HEK293 (cell line): ENCODE measurements around the gene TEX9.

Experiments used
- CTCF ChIA-PET: fragments of 350-600 bp; formaldehyde crosslinking; extraction: SDS; loops from one replicate; lab custom pipeline; 2021; ENCODE audit warnings: antibody characterized with exemption; lab: Yijun Ruan, JAX
- POLR2A ChIA-PET: fragments of 300-600 bp; formaldehyde crosslinking; extraction: SDS; loops from one replicate; lab custom pipeline; 2020; ENCODE audit warnings: antibody characterized with exemption, inconsistent platforms; lab: Yijun Ruan, JAX
- H3K27ac ChIP-seq: fragments of 200-500 bp; sonication (Bioruptor generic); 2 replicates; pipeline ENCODE4 v1.5.1; 2014; ENCODE audit warnings: low read depth, low read length, control low read depth, inconsistent platforms; ENCODE audit errors: extremely low read depth
- H3K36me3 ChIP-seq, 2 experiments: fragments of 200-500 bp in 1 of 2; sonication (Bioruptor generic) in 1 of 2; 1 replicate in 1 of 2; 2 replicates in 1 of 2; pipeline ENCODE4 v1.5.1; 2014 to 2017; ENCODE audit warnings: inconsistent platforms in 2 of 2, low read length in 2 of 2; ENCODE audit not compliant: control insufficient read depth in 2 of 2, insufficient read depth in 1 of 2
- H3K4me1 ChIP-seq: fragments of 200-500 bp; sonication (Bioruptor generic); 2 replicates; pipeline ENCODE4 v1.5.1; 2014; ENCODE audit warnings: mild to moderate bottlenecking, low read length, inconsistent platforms; ENCODE audit not compliant: control insufficient read depth, insufficient read depth
- H3K4me3 ChIP-seq: 2 replicates; pipeline ENCODE4 v1.5.1; 2011; ENCODE audit warnings: low read depth, mild to moderate bottlenecking, control low read depth, low read length, moderate library complexity
- H3K9me3 ChIP-seq: fragments of 200-500 bp; sonication (Bioruptor generic); 2 replicates; pipeline ENCODE4 v1.5.1; 2014; ENCODE audit warnings: low read depth, low read length, inconsistent platforms; ENCODE audit not compliant: control insufficient read depth, insufficient read depth
- HOXD13 ChIP-seq: sonication (generic); formaldehyde crosslinking; IDR thresholded peaks from 2 replicates; pipeline ENCODE4 v1.8.0; 2022; ENCODE audit warnings: missing genetic modification reagents, borderline replicate concordance
- SETDB1 ChIP-seq: IDR thresholded peaks from one replicate; pipeline ENCODE4 v1.6.1; 2017; ENCODE audit warnings: mild to moderate bottlenecking, low read length, moderate library complexity, mixed read lengths; ENCODE audit not compliant: insufficient read length
- ZNF114 ChIP-seq: fragments of 450-650 bp; formaldehyde crosslinking; IDR thresholded peaks from 2 replicates; pipeline ENCODE4 v1.5.0; 2017; ENCODE audit warnings: missing biosample characterization, missing genetic modification characterization
- ZNF157 ChIP-seq: fragments of 450-650 bp; formaldehyde crosslinking; IDR thresholded peaks from 2 replicates; pipeline ENCODE4 v1.5.1; 2016; ENCODE audit warnings: missing biosample characterization, missing genetic modification characterization
- ZNF221 ChIP-seq: fragments of 450-650 bp; formaldehyde crosslinking; IDR thresholded peaks from 2 replicates; pipeline ENCODE4 v1.5.1; 2017; ENCODE audit warnings: missing biosample characterization, missing genetic modification characterization, borderline replicate concordance
- ZNF23 ChIP-seq: fragments of 450-650 bp; formaldehyde crosslinking; IDR thresholded peaks from 2 replicates; pipeline ENCODE4 v1.5.1; 2016; ENCODE audit warnings: missing biosample characterization, missing genetic modification characterization, borderline replicate concordance
- ZNF292 ChIP-seq: fragments of 450-650 bp; formaldehyde crosslinking; IDR thresholded peaks from 2 replicates; pipeline ENCODE4 v1.5.1; 2016; ENCODE audit warnings: low read depth, missing biosample characterization, missing genetic modification characterization, borderline replicate concordance
- ZNF426 ChIP-seq: fragments of 450-650 bp; formaldehyde crosslinking; IDR thresholded peaks from 2 replicates; pipeline ENCODE4 v1.5.1; 2017; ENCODE audit warnings: missing biosample characterization, missing genetic modification characterization, mild to moderate bottlenecking, inconsistent platforms, moderate library complexity
- ZNF433 ChIP-seq: fragments of 450-650 bp; formaldehyde crosslinking; IDR thresholded peaks from 2 replicates; pipeline ENCODE4 v1.5.1; 2016; ENCODE audit warnings: missing biosample characterization, missing genetic modification characterization, low read depth
- ZNF501 ChIP-seq: fragments of 450-650 bp; formaldehyde crosslinking; IDR thresholded peaks from 2 replicates; pipeline ENCODE4 v1.5.1; 2016; ENCODE audit warnings: missing biosample characterization, missing genetic modification characterization
- ZNF624 ChIP-seq: fragments of 450-650 bp; formaldehyde crosslinking; IDR thresholded peaks from 2 replicates; pipeline ENCODE4 v1.5.1; 2017; ENCODE audit warnings: missing biosample characterization, missing genetic modification characterization
- ZNF747 ChIP-seq: fragments of 450-650 bp; formaldehyde crosslinking; IDR thresholded peaks from 2 replicates; pipeline ENCODE4 v1.5.1; 2016; ENCODE audit warnings: missing biosample characterization, missing genetic modification characterization
- ZNF792 ChIP-seq: fragments of 450-650 bp; formaldehyde crosslinking; IDR thresholded peaks from 2 replicates; pipeline ENCODE4 v1.5.1; 2016; ENCODE audit warnings: missing biosample characterization, missing genetic modification characterization
- ZSCAN30 ChIP-seq: fragments of 450-650 bp; IDR thresholded peaks from 2 replicates; pipeline ENCODE4 v1.5.1; 2018; ENCODE audit warnings: missing biosample characterization, mild to moderate bottlenecking, missing genetic modification characterization, moderate library complexity
- TF ChIP-seq, protein P1 (sequence below): IDR thresholded peaks from 2 replicates; pipeline ENCODE4 v1.6.1; 2011; ENCODE audit warnings: mild to moderate bottlenecking, low read depth, low read length, borderline replicate concordance
- TF ChIP-seq, protein P2 (sequence below): fragments of 450-650 bp; formaldehyde crosslinking; IDR thresholded peaks from 2 replicates; pipeline ENCODE4 v1.5.1; 2017; ENCODE audit warnings: missing biosample characterization, missing genetic modification characterization
- TF ChIP-seq, protein P3 (sequence below): fragments of 450-650 bp; IDR thresholded peaks from 2 replicates; pipeline ENCODE4 v1.5.1; 2018; ENCODE audit warnings: missing biosample characterization, missing genetic modification characterization
- TF ChIP-seq, protein P4 (sequence below): fragments of 450-650 bp; formaldehyde crosslinking; IDR thresholded peaks from 2 replicates; pipeline ENCODE4; 2016; ENCODE audit warnings: missing biosample characterization, missing genetic modification characterization
- TF ChIP-seq, protein P5 (sequence below): fragments of 450-650 bp; formaldehyde crosslinking; IDR thresholded peaks from 2 replicates; pipeline ENCODE4 v1.5.1; 2017; ENCODE audit warnings: missing biosample characterization, missing genetic modification characterization
- TF ChIP-seq, protein P6 (sequence below): fragments of 450-650 bp; formaldehyde crosslinking; IDR thresholded peaks from 2 replicates; pipeline ENCODE4 v1.5.1; 2017; ENCODE audit warnings: missing biosample characterization, missing genetic modification characterization
- TF ChIP-seq, protein P7 (sequence below): fragments of 450-650 bp; formaldehyde crosslinking; conservative IDR thresholded peaks from 2 replicates; pipeline ENCODE4 v1.5.1; 2016; ENCODE audit warnings: low read depth, missing biosample characterization, missing genetic modification characterization

TEX9 gene

DNA sequence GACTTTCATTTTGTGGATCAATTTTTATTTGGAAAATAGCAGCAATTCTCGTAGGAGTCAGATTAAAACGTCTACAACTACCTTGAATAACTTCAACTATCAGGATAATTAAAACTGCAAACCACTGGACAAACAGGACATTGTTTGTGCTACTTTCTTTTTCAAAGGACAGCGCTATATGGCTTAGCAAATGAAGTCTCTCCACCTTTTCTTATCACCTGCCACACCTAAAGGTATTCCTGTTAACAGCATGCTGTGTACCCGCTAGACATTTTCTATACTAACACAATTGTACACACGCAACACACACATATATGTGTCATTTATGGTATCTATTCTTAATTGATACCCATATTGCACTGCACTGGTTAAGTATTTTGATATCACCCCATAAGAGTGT is 80.5 kb downstream of the TEX9 start:
- CTCF ChIA-PET, result no interaction called here
- Histone ChIP-seq H3K36me3 (peaks cover 0 to 16% of the 10 kb centered on the region in 2 experiments; a peak in 1 of 3 replicates), H3K4me3 (no peak overlapping the region), H3K4me1 (no peaks in the 10 kb centered on the region; the same call in 1 of the 2 replicates), H3K27ac (no peak overlapping the region)
- TF ChIP-seq, protein P1, sequence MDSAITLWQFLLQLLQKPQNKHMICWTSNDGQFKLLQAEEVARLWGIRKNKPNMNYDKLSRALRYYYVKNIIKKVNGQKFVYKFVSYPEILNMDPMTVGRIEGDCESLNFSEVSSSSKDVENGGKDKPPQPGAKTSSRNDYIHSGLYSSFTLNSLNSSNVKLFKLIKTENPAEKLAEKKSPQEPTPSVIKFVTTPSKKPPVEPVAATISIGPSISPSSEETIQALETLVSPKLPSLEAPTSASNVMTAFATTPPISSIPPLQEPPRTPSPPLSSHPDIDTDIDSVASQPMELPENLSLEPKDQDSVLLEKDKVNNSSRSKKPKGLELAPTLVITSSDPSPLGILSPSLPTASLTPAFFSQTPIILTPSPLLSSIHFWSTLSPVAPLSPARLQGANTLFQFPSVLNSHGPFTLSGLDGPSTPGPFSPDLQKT, result no peak
- TF ChIP-seq ZNF221 (tag by site-specific recombination) (no peak), ZNF792 (tag by site-specific recombination) (no peak)
- TF ChIP-seq, protein P2, sequence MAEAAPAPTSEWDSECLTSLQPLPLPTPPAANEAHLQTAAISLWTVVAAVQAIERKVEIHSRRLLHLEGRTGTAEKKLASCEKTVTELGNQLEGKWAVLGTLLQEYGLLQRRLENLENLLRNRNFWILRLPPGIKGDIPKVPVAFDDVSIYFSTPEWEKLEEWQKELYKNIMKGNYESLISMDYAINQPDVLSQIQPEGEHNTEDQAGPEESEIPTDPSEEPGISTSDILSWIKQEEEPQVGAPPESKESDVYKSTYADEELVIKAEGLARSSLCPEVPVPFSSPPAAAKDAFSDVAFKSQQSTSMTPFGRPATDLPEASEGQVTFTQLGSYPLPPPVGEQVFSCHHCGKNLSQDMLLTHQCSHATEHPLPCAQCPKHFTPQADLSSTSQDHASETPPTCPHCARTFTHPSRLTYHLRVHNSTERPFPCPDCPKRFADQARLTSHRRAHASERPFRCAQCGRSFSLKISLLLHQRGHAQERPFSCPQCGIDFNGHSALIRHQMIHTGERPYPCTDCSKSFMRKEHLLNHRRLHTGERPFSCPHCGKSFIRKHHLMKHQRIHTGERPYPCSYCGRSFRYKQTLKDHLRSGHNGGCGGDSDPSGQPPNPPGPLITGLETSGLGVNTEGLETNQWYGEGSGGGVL (tag by site-specific recombination), result no peak
- TF ChIP-seq, all 188 proteins: peak for 0
- no peaks in the 10 kb centered on the region for H3K9me3 ChIP-seq
- POLR2A ChIA-PET, result no interaction called here

DNA sequence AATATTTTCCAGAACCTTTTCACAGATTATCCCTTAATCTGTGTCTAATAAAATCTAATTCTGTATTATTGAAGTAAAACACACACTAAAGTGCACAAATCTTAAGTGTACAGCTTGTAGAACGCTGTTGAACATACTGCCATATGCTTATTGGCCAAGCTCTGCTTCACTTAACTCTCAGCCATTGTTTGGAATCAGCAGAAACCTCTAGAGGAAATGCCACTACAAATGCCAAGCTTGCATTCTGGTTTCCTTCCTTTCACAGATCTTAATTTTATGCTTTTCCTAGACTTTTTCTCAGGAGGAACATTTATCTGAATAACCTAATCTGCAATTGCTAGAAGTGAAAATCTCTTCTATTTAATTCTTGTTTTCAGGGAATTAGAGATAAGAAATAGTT is 89.6 kb downstream of the TEX9 start:
- Histone ChIP-seq H3K9me3 (no peaks in the 10 kb centered on the region), H3K27ac (no peak overlapping the region), H3K4me1 (no peaks in the 10 kb centered on the region), H3K4me3 (no peak overlapping the region), H3K36me3 (peaks cover 0 to 6% of the 10 kb centered on the region in 2 experiments; a peak in 1 of 3 replicates)
- CTCF ChIA-PET, result interaction anchor here (0.7 kb wide), 1 partner anchor 27 kb away, joined by 3 read pairs; no protein-coding TSS in a partner anchor
- TF ChIP-seq SETDB1 (no peak), ZNF433 (tag by site-specific recombination) (no peak), ZNF292 (tag by site-specific recombination) (no peak), ZSCAN30 (tag by site-specific recombination) (no peak), ZNF114 (no peak), ZNF426 (tag by site-specific recombination) (no peak), ZNF747 (tag by site-specific recombination) (no peak), ZNF501 (tag by site-specific recombination) (no peak), HOXD13 (CRISPR knock-in tag) (no peak), ZNF157 (no peak), ZNF23 (tag by site-specific recombination) (no peak), ZNF624 (no peak)
- TF ChIP-seq, protein P3, sequence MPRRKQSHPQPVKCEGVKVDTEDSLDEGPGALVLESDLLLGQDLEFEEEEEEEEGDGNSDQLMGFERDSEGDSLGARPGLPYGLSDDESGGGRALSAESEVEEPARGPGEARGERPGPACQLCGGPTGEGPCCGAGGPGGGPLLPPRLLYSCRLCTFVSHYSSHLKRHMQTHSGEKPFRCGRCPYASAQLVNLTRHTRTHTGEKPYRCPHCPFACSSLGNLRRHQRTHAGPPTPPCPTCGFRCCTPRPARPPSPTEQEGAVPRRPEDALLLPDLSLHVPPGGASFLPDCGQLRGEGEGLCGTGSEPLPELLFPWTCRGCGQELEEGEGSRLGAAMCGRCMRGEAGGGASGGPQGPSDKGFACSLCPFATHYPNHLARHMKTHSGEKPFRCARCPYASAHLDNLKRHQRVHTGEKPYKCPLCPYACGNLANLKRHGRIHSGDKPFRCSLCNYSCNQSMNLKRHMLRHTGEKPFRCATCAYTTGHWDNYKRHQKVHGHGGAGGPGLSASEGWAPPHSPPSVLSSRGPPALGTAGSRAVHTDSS, result no peak
- TF ChIP-seq, protein P4, sequence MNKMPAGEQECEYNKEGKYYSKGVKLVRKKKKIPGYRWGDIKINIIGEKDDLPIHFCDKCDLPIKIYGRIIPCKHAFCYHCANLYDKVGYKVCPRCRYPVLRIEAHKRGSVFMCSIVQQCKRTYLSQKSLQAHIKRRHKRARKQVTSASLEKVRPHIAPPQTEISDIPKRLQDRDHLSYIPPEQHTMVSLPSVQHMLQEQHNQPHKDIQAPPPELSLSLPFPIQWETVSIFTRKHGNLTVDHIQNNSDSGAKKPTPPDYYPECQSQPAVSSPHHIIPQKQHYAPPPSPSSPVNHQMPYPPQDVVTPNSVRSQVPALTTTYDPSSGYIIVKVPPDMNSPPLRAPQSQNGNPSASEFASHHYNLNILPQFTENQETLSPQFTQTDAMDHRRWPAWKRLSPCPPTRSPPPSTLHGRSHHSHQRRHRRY (tag by site-specific recombination), result no peak
- TF ChIP-seq, protein P5, sequence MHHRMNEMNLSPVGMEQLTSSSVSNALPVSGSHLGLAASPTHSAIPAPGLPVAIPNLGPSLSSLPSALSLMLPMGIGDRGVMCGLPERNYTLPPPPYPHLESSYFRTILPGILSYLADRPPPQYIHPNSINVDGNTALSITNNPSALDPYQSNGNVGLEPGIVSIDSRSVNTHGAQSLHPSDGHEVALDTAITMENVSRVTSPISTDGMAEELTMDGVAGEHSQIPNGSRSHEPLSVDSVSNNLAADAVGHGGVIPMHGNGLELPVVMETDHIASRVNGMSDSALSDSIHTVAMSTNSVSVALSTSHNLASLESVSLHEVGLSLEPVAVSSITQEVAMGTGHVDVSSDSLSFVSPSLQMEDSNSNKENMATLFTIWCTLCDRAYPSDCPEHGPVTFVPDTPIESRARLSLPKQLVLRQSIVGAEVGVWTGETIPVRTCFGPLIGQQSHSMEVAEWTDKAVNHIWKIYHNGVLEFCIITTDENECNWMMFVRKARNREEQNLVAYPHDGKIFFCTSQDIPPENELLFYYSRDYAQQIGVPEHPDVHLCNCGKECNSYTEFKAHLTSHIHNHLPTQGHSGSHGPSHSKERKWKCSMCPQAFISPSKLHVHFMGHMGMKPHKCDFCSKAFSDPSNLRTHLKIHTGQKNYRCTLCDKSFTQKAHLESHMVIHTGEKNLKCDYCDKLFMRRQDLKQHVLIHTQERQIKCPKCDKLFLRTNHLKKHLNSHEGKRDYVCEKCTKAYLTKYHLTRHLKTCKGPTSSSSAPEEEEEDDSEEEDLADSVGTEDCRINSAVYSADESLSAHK (tag by site-specific recombination), result no peak
- TF ChIP-seq, protein P6, sequence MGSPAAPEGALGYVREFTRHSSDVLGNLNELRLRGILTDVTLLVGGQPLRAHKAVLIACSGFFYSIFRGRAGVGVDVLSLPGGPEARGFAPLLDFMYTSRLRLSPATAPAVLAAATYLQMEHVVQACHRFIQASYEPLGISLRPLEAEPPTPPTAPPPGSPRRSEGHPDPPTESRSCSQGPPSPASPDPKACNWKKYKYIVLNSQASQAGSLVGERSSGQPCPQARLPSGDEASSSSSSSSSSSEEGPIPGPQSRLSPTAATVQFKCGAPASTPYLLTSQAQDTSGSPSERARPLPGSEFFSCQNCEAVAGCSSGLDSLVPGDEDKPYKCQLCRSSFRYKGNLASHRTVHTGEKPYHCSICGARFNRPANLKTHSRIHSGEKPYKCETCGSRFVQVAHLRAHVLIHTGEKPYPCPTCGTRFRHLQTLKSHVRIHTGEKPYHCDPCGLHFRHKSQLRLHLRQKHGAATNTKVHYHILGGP, result no peak
- TF ChIP-seq, protein P7, sequence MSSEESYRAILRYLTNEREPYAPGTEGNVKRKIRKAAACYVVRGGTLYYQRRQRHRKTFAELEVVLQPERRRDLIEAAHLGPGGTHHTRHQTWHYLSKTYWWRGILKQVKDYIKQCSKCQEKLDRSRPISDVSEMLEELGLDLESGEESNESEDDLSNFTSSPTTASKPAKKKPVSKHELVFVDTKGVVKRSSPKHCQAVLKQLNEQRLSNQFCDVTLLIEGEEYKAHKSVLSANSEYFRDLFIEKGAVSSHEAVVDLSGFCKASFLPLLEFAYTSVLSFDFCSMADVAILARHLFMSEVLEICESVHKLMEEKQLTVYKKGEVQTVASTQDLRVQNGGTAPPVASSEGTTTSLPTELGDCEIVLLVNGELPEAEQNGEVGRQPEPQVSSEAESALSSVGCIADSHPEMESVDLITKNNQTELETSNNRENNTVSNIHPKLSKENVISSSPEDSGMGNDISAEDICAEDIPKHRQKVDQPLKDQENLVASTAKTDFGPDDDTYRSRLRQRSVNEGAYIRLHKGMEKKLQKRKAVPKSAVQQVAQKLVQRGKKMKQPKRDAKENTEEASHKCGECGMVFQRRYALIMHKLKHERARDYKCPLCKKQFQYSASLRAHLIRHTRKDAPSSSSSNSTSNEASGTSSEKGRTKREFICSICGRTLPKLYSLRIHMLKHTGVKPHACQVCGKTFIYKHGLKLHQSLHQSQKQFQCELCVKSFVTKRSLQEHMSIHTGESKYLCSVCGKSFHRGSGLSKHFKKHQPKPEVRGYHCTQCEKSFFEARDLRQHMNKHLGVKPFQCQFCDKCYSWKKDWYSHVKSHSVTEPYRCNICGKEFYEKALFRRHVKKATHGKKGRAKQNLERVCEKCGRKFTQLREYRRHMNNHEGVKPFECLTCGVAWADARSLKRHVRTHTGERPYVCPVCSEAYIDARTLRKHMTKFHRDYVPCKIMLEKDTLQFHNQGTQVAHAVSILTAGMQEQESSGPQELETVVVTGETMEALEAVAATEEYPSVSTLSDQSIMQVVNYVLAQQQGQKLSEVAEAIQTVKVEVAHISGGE (tag by site-specific recombination), result no peak
- POLR2A ChIA-PET, result no interaction called here
